ENCODE results near the gene NFASC. TPM values are rescaled to one million over a fixed set of nuclear protein-coding genes. Genes with fewer than 3 reads are reported as not detected.

NFASC gene
- total RNA-seq, 1 donor from 2014 or later: 11.6 TPM

GRCh38 chr1:204882479-204882878 lies 11.8 kb downstream of the NFASC start:
- DNase-seq (no peak), ATAC-seq (no peak)
- intact Hi-C loops (cut with micrococcal nuclease): no loop called here

- intact Hi-C loops (cut with micrococcal nuclease): no loop called here
- ATAC-seq (no peak), DNase-seq (no peak)
These were observed 12.7 kb downstream of the NFASC start for GRCh38 chr1:204883405-204883804.

GRCh38 chr1:204885288-204885711 lies 14.6 kb downstream of the NFASC start:
- intact Hi-C loops (cut with micrococcal nuclease): no loop called here
- ATAC-seq: peak; percentile 55
- DNase-seq: peak; percentile 54

GRCh38 chr1:204885790-204886189 lies 15.1 kb downstream of the NFASC start:
- intact Hi-C loops (cut with micrococcal nuclease): loop anchor here (2.0 kb wide), 1 partner anchor 71 kb away; no protein-coding TSS in a partner anchor
- ATAC-seq: peak; percentile 5

GRCh38 chr1:204887846-204888245 lies 17.2 kb downstream of the NFASC start:
- DNase-seq (no peak), ATAC-seq (peak; percentile 20)
- intact Hi-C loops (cut with micrococcal nuclease): loop anchor here (2.0 kb wide), 1 partner anchor 73 kb away; no protein-coding TSS in a partner anchor

More at GRCh38 chr1:204885790-204886189, 15.1 kb downstream of the NFASC start:
- DNase-seq: no peak

GRCh38 chr1:204888294-204888693 lies 17.6 kb downstream of the NFASC start:
- intact Hi-C loops (cut with micrococcal nuclease): no loop called here
- DNase-seq (no peak), ATAC-seq (peak; percentile 30)

GRCh38 chr1:204889681-204890383 lies 19.2 kb downstream of the NFASC start:
- DNase-seq (no peak), ATAC-seq (peak; percentile 85)
- intact Hi-C loops (cut with micrococcal nuclease): no loop called here

- intact Hi-C loops (cut with micrococcal nuclease): no loop called here
- DNase-seq: no peak
- ATAC-seq: no peak
These were observed 21.2 kb downstream of the NFASC start for GRCh38 chr1:204891860-204892259.

GRCh38 chr1:204894031-204894430 lies 23.4 kb downstream of the NFASC start:
- no peak for DNase-seq
- ATAC-seq: no peak
- intact Hi-C loops (cut with micrococcal nuclease): no loop called here

GRCh38 chr1:204894606-204895005 lies 23.9 kb downstream of the NFASC start:
- ATAC-seq (no peak), DNase-seq (no peak)
- intact Hi-C loops (cut with micrococcal nuclease): no loop called here

GRCh38 chr1:204896023-204896422 lies 25.4 kb downstream of the NFASC start:
- intact Hi-C loops (cut with micrococcal nuclease): no loop called here
- ATAC-seq (no peak), DNase-seq (no peak)

GRCh38 chr1:204896787-204897469 lies 26.3 kb downstream of the NFASC start:
- no peak for ATAC-seq
- DNase-seq: no peak
- intact Hi-C loops (cut with micrococcal nuclease): no loop called here

- ATAC-seq: no peak
- no peak for DNase-seq
- intact Hi-C loops (cut with micrococcal nuclease): no loop called here
These were observed 30.1 kb downstream of the NFASC start for GRCh38 chr1:204900721-204901120.

GRCh38 chr1:204902671-204903070 lies 32.0 kb downstream of the NFASC start:
- no peak for DNase-seq
- ATAC-seq: peak; percentile 24
- intact Hi-C loops (cut with micrococcal nuclease): no loop called here

- intact Hi-C loops (cut with micrococcal nuclease): no loop called here
- no peak for ATAC-seq
- no peak for DNase-seq
These were observed 33.7 kb downstream of the NFASC start for GRCh38 chr1:204904228-204904810.

- ATAC-seq (no peak), DNase-seq (no peak)
- intact Hi-C loops (cut with micrococcal nuclease): no loop called here
These were observed 38.4 kb downstream of the NFASC start for GRCh38 chr1:204909109-204909508.

- intact Hi-C loops (cut with micrococcal nuclease): no loop called here
- no peak for ATAC-seq
- DNase-seq: no peak
These were observed 45.3 kb downstream of the NFASC start for GRCh38 chr1:204915861-204916495.

- no peak for ATAC-seq
- no peak for DNase-seq
- intact Hi-C loops (cut with micrococcal nuclease): no loop called here
These were observed 47.1 kb downstream of the NFASC start for GRCh38 chr1:204917802-204918201.

GRCh38 chr1:204920511-204920910 lies 49.8 kb downstream of the NFASC start:
- DNase-seq: no peak
- ATAC-seq: no peak
- intact Hi-C loops (cut with micrococcal nuclease): no loop called here

- ATAC-seq: no peak
- intact Hi-C loops (cut with micrococcal nuclease): no loop called here
These were observed 50.3 kb downstream of the NFASC start for GRCh38 chr1:204920967-204921366.

More at GRCh38 chr1:204920967-204921366, 50.3 kb downstream of the NFASC start:
- DNase-seq: no peak

Measured in left ventricle myocardium superior (tissue), 1 donor.